HUES6 (cell line): ENCODE data around the gene TUFM.
"Not testable (repeated sequence)": the region's sequence is repeated elsewhere in the genome, so short reads cannot be mapped to it uniquely, and the experiment has no call there.

Source experiments
- H3K27ac ChIP-seq: 2 replicates; pipeline ENCODE4 v1.7.0; 2013; ENCODE audit warnings: low read depth, mild to moderate bottlenecking, low read length, inconsistent platforms
- H3K27me3 ChIP-seq: 2 replicates; pipeline ENCODE4 v1.6.1; 2013; ENCODE audit warnings: low read length; ENCODE audit not compliant: control insufficient read depth, insufficient read depth
- H3K36me3 ChIP-seq: 2 replicates; pipeline ENCODE4 v1.6.1; 2013; ENCODE audit warnings: low read length; ENCODE audit not compliant: control insufficient read depth, insufficient read depth
- H3K4me1 ChIP-seq: 2 replicates; pipeline ENCODE4 v1.6.1; 2013; ENCODE audit warnings: low read length; ENCODE audit not compliant: control insufficient read depth, insufficient read depth
- H3K4me3 ChIP-seq: 2 replicates; pipeline ENCODE4 v1.5.1; 2013; ENCODE audit warnings: low read depth, low read length
- H3K9ac ChIP-seq: one replicate; pipeline ENCODE4 v1.6.1; 2013; ENCODE audit warnings: mild to moderate bottlenecking, low read length
- H3K9me3 ChIP-seq: 2 replicates; pipeline ENCODE4 v1.6.1; 2013; ENCODE audit warnings: low read depth, low read length; ENCODE audit not compliant: control insufficient read depth, insufficient read depth

The TUFM gene

GRCh38 chr16:28874406-28874805 lies 28.3 kb upstream of the TUFM start:
- Histone ChIP-seq H3K4me1 (peaks cover 19% of the 10 kb centered on the region), H3K27ac (no peak overlapping the region), H3K9ac (no peak overlapping the region), H3K27me3 (no peaks in the 10 kb centered on the region), H3K36me3 (peaks cover 45% of the 10 kb centered on the region), H3K4me3 (no peak overlapping the region), H3K9me3 (no peaks in the 10 kb centered on the region)

DNA sequence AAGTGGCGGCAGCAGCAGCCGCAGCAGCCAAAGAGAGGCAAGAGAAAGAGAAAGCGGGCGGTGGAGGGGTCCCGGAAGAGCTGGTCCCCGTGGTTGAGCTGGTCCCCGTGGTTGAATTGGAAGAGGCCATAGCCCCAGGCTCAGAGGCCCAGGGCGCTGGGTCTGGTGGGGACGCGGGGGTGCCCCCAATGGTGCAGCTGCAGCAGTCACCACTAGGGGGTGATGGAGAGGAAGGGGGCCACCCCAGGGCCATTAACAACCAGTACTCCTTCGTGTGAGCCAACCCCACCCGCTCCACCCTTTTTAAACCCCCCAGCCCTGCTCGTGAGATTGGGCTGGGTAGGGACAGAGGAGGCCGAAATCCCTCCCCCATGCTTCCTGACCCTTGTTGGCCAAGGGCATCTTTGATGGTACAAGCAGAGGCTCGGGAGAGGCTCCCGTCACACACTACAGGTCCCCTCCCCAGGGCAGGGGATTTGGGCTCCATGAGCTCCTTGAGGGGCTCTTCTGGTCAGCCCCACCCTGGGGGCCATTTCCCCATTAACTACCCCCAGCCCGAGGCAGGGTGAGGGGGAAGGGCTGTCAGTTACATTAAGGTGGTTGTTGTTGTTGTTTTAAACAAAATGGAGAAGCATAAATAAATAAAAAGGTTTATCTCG lies 27.5 kb upstream of the TUFM start:
- no peak overlapping the region for H3K4me3 ChIP-seq
- no peaks in the 10 kb centered on the region for H3K27me3 ChIP-seq
- no peaks in the 10 kb centered on the region for H3K9me3 ChIP-seq
- peaks cover 52% of the 10 kb centered on the region for H3K36me3 ChIP-seq
- no peak overlapping the region for H3K27ac ChIP-seq
- H3K4me1 ChIP-seq, result peaks cover 16% of the 10 kb centered on the region
- H3K9ac ChIP-seq, result no peak overlapping the region

DNA sequence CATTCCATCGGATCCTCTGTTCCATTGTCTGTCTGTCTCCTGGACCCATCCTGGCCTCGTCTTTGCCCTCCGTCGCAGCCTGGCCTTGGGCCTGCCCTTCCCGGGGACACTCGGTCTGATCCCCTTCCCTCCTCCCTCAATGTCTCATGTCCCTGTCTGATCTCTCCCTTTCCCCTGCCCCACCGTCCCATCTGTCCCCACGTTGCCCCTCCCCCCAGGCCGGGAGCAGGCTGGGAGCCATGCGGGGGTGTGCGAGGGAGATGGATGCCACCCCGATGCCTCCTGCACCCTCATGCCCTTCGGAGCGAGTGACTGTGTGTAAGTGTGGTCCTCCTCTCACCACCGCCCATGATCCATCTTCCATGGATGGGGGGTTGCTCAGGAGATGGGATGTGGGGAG lies 26.8 kb upstream of the TUFM start:
- Histone ChIP-seq H3K36me3 (peaks cover 56% of the 10 kb centered on the region), H3K9ac (no peak overlapping the region), H3K27me3 (no peaks in the 10 kb centered on the region), H3K27ac (no peak overlapping the region), H3K4me1 (peaks cover 12% of the 10 kb centered on the region), H3K9me3 (no peaks in the 10 kb centered on the region), H3K4me3 (no peak overlapping the region)

DNA sequence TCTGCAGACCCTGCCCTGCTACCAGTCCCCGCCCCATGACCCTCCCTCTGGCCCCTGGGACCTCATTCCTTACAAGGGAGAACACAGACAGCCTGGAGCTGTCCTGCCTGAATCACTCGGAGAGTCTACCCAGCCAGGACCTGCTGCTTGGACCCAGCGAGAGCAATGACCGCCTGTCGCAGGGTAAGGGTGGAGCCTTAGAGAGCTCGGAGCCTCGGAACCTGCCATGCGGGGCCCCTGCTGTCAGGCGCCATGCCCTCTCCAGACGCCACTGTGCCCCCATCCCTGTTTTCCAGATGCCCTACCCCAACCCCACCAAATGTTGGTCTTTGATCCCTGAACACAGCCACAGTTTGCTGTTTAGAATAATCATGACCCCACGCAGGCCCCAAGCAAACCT lies 23.1 kb upstream of the TUFM start:
- no peak overlapping the region for H3K4me3 ChIP-seq
- no peak overlapping the region for H3K9ac ChIP-seq
- peaks cover 10% of the 10 kb centered on the region for H3K4me1 ChIP-seq
- peaks cover 61% of the 10 kb centered on the region for H3K36me3 ChIP-seq
- H3K9me3 ChIP-seq, result no peaks in the 10 kb centered on the region
- no peaks in the 10 kb centered on the region for H3K27me3 ChIP-seq
- no peak overlapping the region for H3K27ac ChIP-seq

- not testable (repeated sequence) for H3K27ac ChIP-seq, H3K4me1 ChIP-seq, H3K9ac ChIP-seq, H3K9me3 ChIP-seq, H3K4me3 ChIP-seq, H3K27me3 ChIP-seq
- peaks cover 51% of the 10 kb centered on the region for H3K36me3 ChIP-seq
Measured at GRCh38 chr16:28867646-28868045, 21.5 kb upstream of the TUFM start.

DNA sequence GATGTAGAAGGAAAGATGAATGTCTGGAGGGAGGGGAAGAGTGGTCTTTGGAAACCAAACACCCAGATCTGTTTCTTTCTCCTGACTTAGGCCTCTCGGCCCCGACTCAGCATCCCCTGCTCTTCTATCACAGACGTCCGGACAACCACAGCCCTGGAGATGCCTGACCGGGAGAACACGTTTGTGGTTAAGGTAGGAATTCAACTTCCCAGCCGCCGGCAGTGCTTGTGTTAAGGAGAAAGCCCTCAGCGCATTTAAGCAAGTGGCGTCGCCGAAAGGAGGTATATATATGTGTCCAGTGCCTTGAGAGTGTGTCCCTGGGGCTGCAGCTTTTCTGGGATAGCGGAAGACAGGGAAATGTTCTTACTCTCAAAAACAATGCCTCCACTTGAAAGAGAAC lies 21.1 kb upstream of the TUFM start:
- Histone ChIP-seq H3K4me3 (no peak overlapping the region), H3K9me3 (no peaks in the 10 kb centered on the region), H3K4me1 (peaks cover 10% of the 10 kb centered on the region), H3K27ac (no peak overlapping the region), H3K9ac (no peak overlapping the region), H3K36me3 (peaks cover 47% of the 10 kb centered on the region), H3K27me3 (no peaks in the 10 kb centered on the region)

DNA sequence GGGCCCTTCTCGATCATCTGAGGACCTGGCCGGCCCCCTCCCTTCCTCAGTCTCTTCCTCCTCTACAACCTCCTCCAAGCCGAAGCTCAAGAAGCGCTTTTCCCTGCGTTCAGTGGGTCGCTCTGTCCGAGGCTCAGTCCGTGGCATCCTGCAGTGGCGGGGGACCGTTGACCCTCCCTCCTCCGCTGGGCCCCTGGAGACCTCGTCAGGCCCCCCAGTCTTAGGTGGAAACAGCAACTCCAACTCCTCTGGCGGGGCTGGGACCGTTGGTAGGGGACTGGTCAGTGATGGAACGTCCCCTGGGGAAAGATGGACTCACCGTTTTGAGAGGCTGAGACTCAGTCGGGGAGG lies 20.3 kb upstream of the TUFM start:
- no peaks in the 10 kb centered on the region for H3K27me3 ChIP-seq
- H3K27ac ChIP-seq, result no peak overlapping the region
- H3K36me3 ChIP-seq, result peaks cover 40% of the 10 kb centered on the region
- H3K4me3 ChIP-seq, result no peak overlapping the region
- no peaks in the 10 kb centered on the region for H3K9me3 ChIP-seq
- no peak overlapping the region for H3K9ac ChIP-seq
- peaks cover 10% of the 10 kb centered on the region for H3K4me1 ChIP-seq

DNA sequence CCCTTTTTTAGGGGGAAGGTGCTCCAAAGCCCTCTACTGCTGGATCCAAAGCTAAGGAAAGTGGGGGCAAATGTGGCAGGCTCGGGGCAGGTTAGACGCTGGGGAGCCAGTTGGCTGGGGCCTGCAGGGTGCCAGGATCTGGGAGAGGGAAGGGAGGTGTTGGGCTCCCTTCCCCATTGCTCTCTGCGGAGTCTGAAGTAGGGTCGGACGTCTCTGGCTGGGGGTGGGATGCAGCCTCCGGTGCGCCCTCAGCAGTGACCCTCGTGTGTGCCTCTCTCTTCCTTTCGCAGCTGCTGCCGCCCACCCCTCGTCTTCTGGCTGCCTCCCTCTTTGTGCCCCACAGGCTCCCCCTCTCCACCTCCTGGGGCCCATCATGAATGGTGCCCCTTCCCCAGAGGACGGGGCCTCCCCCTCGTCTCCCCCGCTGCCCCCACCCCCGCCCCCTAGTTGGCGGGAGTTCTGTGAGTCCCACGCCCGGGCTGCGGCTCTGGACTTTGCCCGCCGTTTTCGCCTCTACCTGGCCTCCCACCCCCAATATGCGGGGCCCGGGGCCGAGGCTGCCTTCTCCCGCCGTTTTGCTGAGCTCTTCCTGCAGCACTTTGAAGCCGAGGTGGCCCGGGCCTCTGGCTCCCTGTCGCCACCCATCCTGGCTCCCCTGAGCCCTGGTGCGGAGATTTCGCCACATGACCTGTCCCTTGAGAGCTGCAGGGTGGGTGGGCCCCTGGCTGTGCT lies 19.7 kb upstream of the TUFM start:
- H3K36me3 ChIP-seq, result peaks cover 35% of the 10 kb centered on the region
- H3K4me3 ChIP-seq, result no peak overlapping the region
- H3K27me3 ChIP-seq, result no peaks in the 10 kb centered on the region
- peaks cover 10% of the 10 kb centered on the region for H3K4me1 ChIP-seq
- no peak overlapping the region for H3K27ac ChIP-seq
- no peaks in the 10 kb centered on the region for H3K9me3 ChIP-seq
- H3K9ac ChIP-seq, result no peak overlapping the region

DNA sequence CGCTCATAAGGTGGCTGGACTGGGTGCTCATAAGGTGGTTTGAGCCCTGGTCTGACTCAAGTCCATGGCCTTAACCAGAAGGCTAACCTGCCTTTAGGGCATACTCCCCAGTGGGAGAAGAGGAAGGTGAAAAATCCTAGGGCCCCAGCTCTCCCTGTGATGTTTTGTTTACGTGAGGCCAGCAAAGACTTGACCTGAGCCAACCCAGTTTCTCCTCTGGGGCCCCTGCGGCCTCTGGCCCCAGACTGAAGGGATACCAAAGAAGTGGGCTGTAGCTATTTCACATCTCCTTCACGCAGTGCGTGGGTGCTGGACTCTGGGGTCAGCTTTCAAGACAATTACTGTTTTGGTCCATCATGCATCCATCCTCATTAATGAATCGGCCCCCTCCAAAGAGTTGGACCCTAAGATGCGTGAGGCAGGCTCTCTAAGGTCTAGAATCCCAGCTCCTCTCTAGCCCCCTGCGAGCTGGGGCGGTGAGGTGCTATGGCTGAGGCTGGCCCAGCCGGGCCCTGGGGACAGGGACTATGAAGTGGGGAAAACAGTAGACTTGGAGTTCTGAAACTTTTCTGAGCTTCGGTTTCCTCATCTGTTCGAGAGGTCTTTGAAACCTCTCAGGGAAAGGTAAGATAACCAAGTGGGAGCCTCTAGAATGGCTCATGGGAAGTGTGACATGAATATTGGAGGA lies 19.0 kb upstream of the TUFM start:
- H3K4me1 ChIP-seq, result peaks cover 10% of the 10 kb centered on the region
- H3K27me3 ChIP-seq, result no peaks in the 10 kb centered on the region
- H3K9me3 ChIP-seq, result no peaks in the 10 kb centered on the region
- no peak overlapping the region for H3K27ac ChIP-seq
- no peak overlapping the region for H3K9ac ChIP-seq
- H3K36me3 ChIP-seq, result peaks cover 28% of the 10 kb centered on the region
- peak overlapping the region; percentile 73 for H3K4me3 ChIP-seq

- peaks cover 10% of the 10 kb centered on the region for H3K4me1 ChIP-seq
- H3K27me3 ChIP-seq, result no peaks in the 10 kb centered on the region
- H3K9me3 ChIP-seq, result no peaks in the 10 kb centered on the region
- peak overlapping the region; percentile 69; the same call in 1 of the 2 replicates for H3K27ac ChIP-seq
- H3K9ac ChIP-seq, result peak overlapping the region; percentile 87
- peak overlapping the region; percentile 73 for H3K4me3 ChIP-seq
- peaks cover 18% of the 10 kb centered on the region for H3K36me3 ChIP-seq
Measured at GRCh38 chr16:28863929-28864793, 18.0 kb upstream of the TUFM start.
